SK-N-SH (cell line): ENCODE data around the gene SOX21. TPM values are rescaled to one million over a fixed set of nuclear protein-coding genes. Genes with fewer than 3 reads are reported as not detected.
A peak's percentile ranks its signal among the peaks of the same experiment; 100 is the strongest.

ENCODE experiments used
- CTCF ChIA-PET: fragments of 300-600, 350-600 bp; formaldehyde crosslinking; extraction: SDS; loops from one replicate; lab custom pipeline; 2021; lab: Yijun Ruan, JAX
- POLR2A ChIA-PET: fragments of 350-600 bp; sonication (Branson Sonifier 250); formaldehyde crosslinking; extraction: SDS; loops from one replicate; lab custom pipeline; 2020; ENCODE audit warnings: antibody characterized with exemption, inconsistent platforms; lab: Yijun Ruan, JAX
- DNase-seq: peaks from one replicate; pipeline ENCODE4 v3.0.0; 2012
- H2AFZ ChIP-seq: fragments of 200-600 bp; sonication (generic); 2 replicates; pipeline ENCODE4 v1.8.1; 2016; ENCODE audit warnings: antibody characterized with exemption, mild to moderate bottlenecking, low read depth
- H3F3A ChIP-seq: fragments of 200-600 bp; sonication (generic); replicated peaks from 2 replicates; pipeline ENCODE3; 2016; ENCODE audit warnings: antibody characterized with exemption, mild to moderate bottlenecking; ENCODE audit not compliant: insufficient read depth
- H3K27ac ChIP-seq, 2 experiments: fragments of 200-500 bp in 1 of 2; fragments of 200-600 bp in 1 of 2; sonication (Bioruptor generic) in 1 of 2; sonication (generic), shearing (Covaris generic) in 1 of 2; 2 replicates each; pipeline versions ENCODE4 v1.5.1 to v1.6.1; 2014 to 2016; ENCODE audit warnings: low read depth in 2 of 2, inconsistent platforms in 1 of 2, low read length in 1 of 2, mild to moderate bottlenecking in 1 of 2, mixed read lengths in 1 of 2
- H3K27me3 ChIP-seq: fragments of 200-600 bp; sonication (generic), shearing (Covaris generic); 2 replicates; pipeline ENCODE4 v1.6.1; 2016; ENCODE audit warnings: mixed run types; ENCODE audit not compliant: insufficient read depth
- H3K36me3 ChIP-seq, 2 experiments: fragments of 200-500 bp in 1 of 2; fragments of 200-600 bp in 1 of 2; sonication (Bioruptor generic) in 1 of 2; sonication (generic) in 1 of 2; replicated peaks in 1 of 2; 2 replicates each; pipeline versions ENCODE3 to v1.5.1; 2014 to 2016; ENCODE audit warnings: low read length in 1 of 2, mild to moderate bottlenecking in 1 of 2; ENCODE audit not compliant: insufficient read depth in 2 of 2, control insufficient read depth in 1 of 2
- H3K4me1 ChIP-seq, 2 experiments: fragments of 200-500 bp in 1 of 2; fragments of 200-600 bp in 1 of 2; sonication (Bioruptor generic) in 1 of 2; sonication (generic), shearing (Covaris generic) in 1 of 2; 2 replicates each; pipeline versions ENCODE4 v1.5.1 to v1.6.1; 2014 to 2016; ENCODE audit warnings: low read depth in 1 of 2, low read length in 1 of 2, mixed run types in 1 of 2; ENCODE audit not compliant: insufficient read depth in 2 of 2, control insufficient read depth in 1 of 2
- H3K4me2 ChIP-seq: fragments of 200-600 bp; sonication (generic), shearing (Covaris generic); 2 replicates; pipeline ENCODE4 v1.6.1; 2017; ENCODE audit warnings: mixed run types
- H3K4me3 ChIP-seq, 2 experiments: fragments of 200-500 bp in 1 of 2; fragments of 200-600 bp in 1 of 2; sonication (Bioruptor generic) in 1 of 2; sonication (generic), shearing (Covaris generic) in 1 of 2; 2 replicates each; pipeline versions ENCODE4 v1.5.1 to v1.8.1; 2014 to 2016; ENCODE audit warnings: low read depth in 2 of 2, inconsistent platforms in 1 of 2, low read length in 1 of 2, mild to moderate bottlenecking in 1 of 2, mixed read lengths in 1 of 2, moderate library complexity in 1 of 2
- H3K79me2 ChIP-seq: fragments of 200-600 bp; sonication (generic); 2 replicates; pipeline ENCODE4 v1.8.1; 2017; ENCODE audit warnings: mild to moderate bottlenecking; ENCODE audit not compliant: insufficient read depth
- H3K9ac ChIP-seq: fragments of 200-600 bp; sonication (generic); 2 replicates; pipeline ENCODE4 v1.6.1; 2017; ENCODE audit warnings: mixed run types
- H3K9me2 ChIP-seq: fragments of 200-600 bp; sonication (generic); 2 replicates; pipeline ENCODE4 v1.6.1; 2017; ENCODE audit warnings: mixed run types
- H3K9me3 ChIP-seq: fragments of 200-600 bp; sonication (generic); 2 replicates; pipeline ENCODE4 v1.6.1; 2017; ENCODE audit warnings: mixed run types, mild to moderate bottlenecking, moderate library complexity
- H4K20me1 ChIP-seq: fragments of 200-600 bp; sonication (generic); 2 replicates; pipeline ENCODE4 v1.6.1; 2017; ENCODE audit warnings: mild to moderate bottlenecking, mixed run types; ENCODE audit not compliant: insufficient read depth
- ELF1 ChIP-seq: IDR thresholded peaks from 2 replicates; pipeline ENCODE4 v1.4.0; 2012
- EP300 ChIP-seq, 2 experiments: IDR thresholded peaks; 2 replicates each; pipeline versions ENCODE4 v1.4.0 to v1.6.1; 2012; ENCODE audit warnings: borderline replicate concordance in 1 of 2, low read depth in 1 of 2, low read length in 1 of 2
- FOSL2 ChIP-seq: IDR thresholded peaks from 2 replicates; pipeline ENCODE4 v1.4.0; 2012; ENCODE audit warnings: low read depth, mild to moderate bottlenecking, moderate library complexity, borderline replicate concordance
- FOXJ3 ChIP-seq: sonication (generic); formaldehyde crosslinking; IDR thresholded peaks from 2 replicates; pipeline ENCODE4 v1.5.1; 2020; ENCODE audit warnings: mild to moderate bottlenecking, missing genetic modification reagents
- FOXM1 ChIP-seq: IDR thresholded peaks from 2 replicates; pipeline ENCODE4 v1.4.0; 2012; ENCODE audit warnings: low read depth, mild to moderate bottlenecking
- GABPA ChIP-seq: IDR thresholded peaks from 2 replicates; pipeline ENCODE4 v1.4.0; 2012; ENCODE audit warnings: low read depth, mild to moderate bottlenecking
- GATA2 ChIP-seq: sonication (generic); formaldehyde crosslinking; IDR thresholded peaks from 2 replicates; pipeline ENCODE4 v1.5.0; 2020; ENCODE audit warnings: mild to moderate bottlenecking, missing genetic modification reagents
- MEF2A ChIP-seq: IDR thresholded peaks from 2 replicates; pipeline ENCODE4 v1.4.0; 2012; ENCODE audit warnings: low read depth, borderline replicate concordance
- MXI1 ChIP-seq: IDR thresholded peaks from 2 replicates; pipeline ENCODE4 v1.6.1; 2012; ENCODE audit warnings: mild to moderate bottlenecking, low read depth, low read length, improper control_type of control experiment
- RAD21 ChIP-seq: IDR thresholded peaks from 2 replicates; pipeline ENCODE4 v1.6.1; 2012; ENCODE audit warnings: mild to moderate bottlenecking, low read length
- RCOR1 ChIP-seq: fragments of 150-350 bp; IDR thresholded peaks from 2 replicates; pipeline ENCODE4 v1.6.1; 2017; ENCODE audit warnings: antibody characterized with exemption, low read length
- RFX5 ChIP-seq: IDR thresholded peaks from 2 replicates; pipeline ENCODE4 v1.6.1; 2012; ENCODE audit warnings: mild to moderate bottlenecking, improper control_type of control experiment, low read length
- RXRA ChIP-seq: IDR thresholded peaks from 2 replicates; pipeline ENCODE4 v1.4.0; 2012; ENCODE audit warnings: low read depth, mild to moderate bottlenecking, borderline replicate concordance
- TAF1 ChIP-seq: IDR thresholded peaks from 2 replicates; pipeline ENCODE4 v1.6.1; 2012; ENCODE audit warnings: low read depth, mild to moderate bottlenecking, low read length, moderate library complexity, borderline replicate concordance
- TCF12 ChIP-seq: IDR thresholded peaks from 2 replicates; pipeline ENCODE4 v1.4.0; 2012
- YY1 ChIP-seq: IDR thresholded peaks from 2 replicates; pipeline ENCODE4 v1.4.0; 2012; ENCODE audit warnings: low read depth, mild to moderate bottlenecking
- whole genome bisulfite sequencing: methylation state at CpG from one replicate; pipeline ENCODE4 v1.1.6; 2017; ENCODE audit warnings: low lambda C conversion rate; 5-methylcytosine and 5-hydroxymethylcytosine counted together
- polyA plus RNA-seq, 3 experiments: library from polyadenylated mRNA; depleted of rRNA; stranded (reverse); fragments of >200 nt; gene quantifications; 2 replicates each; pipeline ENCODE4 v1.2.3, GENCODE V29; 2012
- TF ChIP-seq, protein P1 (sequence below): IDR thresholded peaks from 2 replicates; pipeline ENCODE4 v1.4.0; 2012; ENCODE audit warnings: low read depth
- TF ChIP-seq, protein P2 (sequence below): IDR thresholded peaks from 2 replicates; pipeline ENCODE4 v1.6.1; 2012; ENCODE audit warnings: mild to moderate bottlenecking, low read depth, low read length, moderate library complexity
- TF ChIP-seq, protein P3 (sequence below): IDR thresholded peaks from 2 replicates; pipeline ENCODE4; 2012
- TF ChIP-seq, protein P4 (sequence below): fragments of 200-600 bp; sonication (generic); IDR thresholded peaks from 2 replicates; pipeline ENCODE4 v1.6.1; 2017; ENCODE audit warnings: antibody characterized with exemption, mild to moderate bottlenecking, moderate library complexity

The SOX21 gene
- polyA plus RNA-seq, 1 of the 3 experiments (the other 2 are of a cell fraction), result not detected

- H3K27ac ChIP-seq, result no peak overlapping the region
- no peaks in the 10 kb centered on the region for H3K9me2 ChIP-seq
- H3K27me3 ChIP-seq, result peaks cover 57% of the 10 kb centered on the region
- no peak overlapping the region for H2AFZ ChIP-seq
- H3K9me3 ChIP-seq, result no peaks in the 10 kb centered on the region
- WGBS, result 12% methylated on average over 19 of the region's 22 CpGs
- H4K20me1 ChIP-seq, result no peaks in the 10 kb centered on the region
- no peak overlapping the region for H3K9ac ChIP-seq
- TF ChIP-seq ELF1 (no peak), GABPA (no peak), RXRA (no peak), FOXJ3 (CRISPR knock-in tag) (no peak)
- TF ChIP-seq, protein P1, sequence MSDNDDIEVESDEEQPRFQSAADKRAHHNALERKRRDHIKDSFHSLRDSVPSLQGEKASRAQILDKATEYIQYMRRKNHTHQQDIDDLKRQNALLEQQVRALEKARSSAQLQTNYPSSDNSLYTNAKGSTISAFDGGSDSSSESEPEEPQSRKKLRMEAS, result no peak
- TF ChIP-seq, all 33 proteins: peak for 0
- H3K4me3 ChIP-seq, result no peak overlapping the region
- no peaks in the 10 kb centered on the region for H3K36me3 ChIP-seq
- POLR2A ChIA-PET, result no interaction called here
- CTCF ChIA-PET, result interaction anchor here (0.7 kb wide), 1 partner anchor 443 kb away, joined by 3 read pairs; no protein-coding TSS in a partner anchor
- peak overlapping the region; percentile 77; the same call in 1 of the 2 replicates for H3K4me2 ChIP-seq
- peaks cover 0 to 4% of the 10 kb centered on the region in 2 experiments; a peak in 1 of 4 replicates for H3K4me1 ChIP-seq
- H3F3A ChIP-seq, result no peaks in the 10 kb centered on the region
- DNase-seq, result no peak
- no peaks in the 10 kb centered on the region for H3K79me2 ChIP-seq
These were observed 1.3 kb upstream of the SOX21 start for GRCh38 chr13:94713561-94714182.

DNA sequence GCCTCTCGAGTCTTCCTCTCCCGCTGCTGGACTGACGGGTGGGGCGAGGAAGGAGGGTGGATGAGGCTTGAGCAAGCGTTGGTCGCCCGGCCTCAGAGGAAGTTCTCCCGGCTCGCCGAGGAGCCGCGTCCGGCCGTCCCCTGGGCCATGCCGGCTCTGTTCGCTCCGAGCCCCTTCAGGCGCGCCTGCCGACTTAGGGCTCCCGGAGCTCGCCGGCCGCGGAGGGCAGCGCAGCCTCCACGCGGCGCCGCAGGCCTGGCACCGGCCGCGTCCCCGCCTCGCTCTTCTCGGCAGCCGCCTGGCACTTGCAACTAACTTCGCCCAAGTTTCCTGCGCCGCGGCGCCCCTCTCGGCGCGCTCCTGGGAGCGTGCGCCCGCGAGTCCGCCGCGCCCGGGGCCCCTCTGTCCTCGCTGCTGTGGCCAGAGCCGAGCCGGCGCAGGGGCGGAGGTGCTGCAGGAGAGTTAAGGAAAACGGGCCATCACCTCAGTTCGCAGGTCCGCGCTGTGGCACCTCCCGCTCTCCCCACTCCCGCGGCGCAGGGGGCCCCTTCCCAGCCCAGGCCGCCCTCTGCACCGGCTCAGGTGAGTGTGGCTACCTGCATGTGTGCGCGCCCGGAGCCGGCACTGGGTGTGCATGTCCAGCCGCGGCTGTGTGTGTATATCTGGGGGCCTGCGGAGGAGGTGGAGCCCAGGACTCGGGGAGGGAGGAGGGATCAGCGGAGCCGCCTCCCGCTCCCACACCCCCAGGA lies 641 bp upstream of the SOX21 start:
- Histone ChIP-seq H4K20me1 (no peaks in the 10 kb centered on the region), H3K9me3 (no peaks in the 10 kb centered on the region), H3K36me3 (no peaks in the 10 kb centered on the region), H3K9ac (no peak overlapping the region), H2AFZ (no peak overlapping the region), H3K27me3 (peaks cover 64% of the 10 kb centered on the region), H3K9me2 (no peaks in the 10 kb centered on the region), H3F3A (no peaks in the 10 kb centered on the region), H3K79me2 (no peaks in the 10 kb centered on the region), H3K4me1 (peaks cover 0 to 4% of the 10 kb centered on the region in 2 experiments; a peak in 1 of 4 replicates), H3K27ac (no peak overlapping the region), H3K4me3 (peak overlapping the region in 1 of 2 experiments; percentile 44; a peak in 2 of 4 replicates), H3K4me2 (peak overlapping the region; percentile 77)
- DNase-seq, result peak; percentile 76
- 0% methylated on average over 1 of the region's 79 CpGs for WGBS
- POLR2A ChIA-PET, result no interaction called here
- CTCF ChIA-PET, result interaction anchor here (0.7 to 1.0 kb wide), 3 partner anchors 20 to 857 kb away, joined by 3 read pairs; no protein-coding TSS in a partner anchor
- no peak for TF ChIP-seq RCOR1
- no peak for TF ChIP-seq MXI1
- TF ChIP-seq ELF1, result no peak
- TF ChIP-seq, protein P2, sequence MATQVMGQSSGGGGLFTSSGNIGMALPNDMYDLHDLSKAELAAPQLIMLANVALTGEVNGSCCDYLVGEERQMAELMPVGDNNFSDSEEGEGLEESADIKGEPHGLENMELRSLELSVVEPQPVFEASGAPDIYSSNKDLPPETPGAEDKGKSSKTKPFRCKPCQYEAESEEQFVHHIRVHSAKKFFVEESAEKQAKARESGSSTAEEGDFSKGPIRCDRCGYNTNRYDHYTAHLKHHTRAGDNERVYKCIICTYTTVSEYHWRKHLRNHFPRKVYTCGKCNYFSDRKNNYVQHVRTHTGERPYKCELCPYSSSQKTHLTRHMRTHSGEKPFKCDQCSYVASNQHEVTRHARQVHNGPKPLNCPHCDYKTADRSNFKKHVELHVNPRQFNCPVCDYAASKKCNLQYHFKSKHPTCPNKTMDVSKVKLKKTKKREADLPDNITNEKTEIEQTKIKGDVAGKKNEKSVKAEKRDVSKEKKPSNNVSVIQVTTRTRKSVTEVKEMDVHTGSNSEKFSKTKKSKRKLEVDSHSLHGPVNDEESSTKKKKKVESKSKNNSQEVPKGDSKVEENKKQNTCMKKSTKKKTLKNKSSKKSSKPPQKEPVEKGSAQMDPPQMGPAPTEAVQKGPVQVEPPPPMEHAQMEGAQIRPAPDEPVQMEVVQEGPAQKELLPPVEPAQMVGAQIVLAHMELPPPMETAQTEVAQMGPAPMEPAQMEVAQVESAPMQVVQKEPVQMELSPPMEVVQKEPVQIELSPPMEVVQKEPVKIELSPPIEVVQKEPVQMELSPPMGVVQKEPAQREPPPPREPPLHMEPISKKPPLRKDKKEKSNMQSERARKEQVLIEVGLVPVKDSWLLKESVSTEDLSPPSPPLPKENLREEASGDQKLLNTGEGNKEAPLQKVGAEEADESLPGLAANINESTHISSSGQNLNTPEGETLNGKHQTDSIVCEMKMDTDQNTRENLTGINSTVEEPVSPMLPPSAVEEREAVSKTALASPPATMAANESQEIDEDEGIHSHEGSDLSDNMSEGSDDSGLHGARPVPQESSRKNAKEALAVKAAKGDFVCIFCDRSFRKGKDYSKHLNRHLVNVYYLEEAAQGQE, result no peak
- TF ChIP-seq, protein P3, sequence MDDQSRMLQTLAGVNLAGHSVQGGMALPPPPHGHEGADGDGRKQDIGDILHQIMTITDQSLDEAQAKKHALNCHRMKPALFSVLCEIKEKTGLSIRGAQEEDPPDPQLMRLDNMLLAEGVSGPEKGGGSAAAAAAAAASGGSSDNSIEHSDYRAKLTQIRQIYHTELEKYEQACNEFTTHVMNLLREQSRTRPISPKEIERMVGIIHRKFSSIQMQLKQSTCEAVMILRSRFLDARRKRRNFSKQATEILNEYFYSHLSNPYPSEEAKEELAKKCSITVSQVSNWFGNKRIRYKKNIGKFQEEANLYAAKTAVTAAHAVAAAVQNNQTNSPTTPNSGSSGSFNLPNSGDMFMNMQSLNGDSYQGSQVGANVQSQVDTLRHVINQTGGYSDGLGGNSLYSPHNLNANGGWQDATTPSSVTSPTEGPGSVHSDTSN, result no peak
- TF ChIP-seq EP300 (IDR thresholded peaks at IDR 0.05; ENCODE audit: borderline replicate concordance in 1 of 2, low read depth in 1 of 2, low read length in 1 of 2), result no peak
- TF ChIP-seq FOXM1, result no peak
- TF ChIP-seq TCF12, result no peak
- no peak for TF ChIP-seq RAD21
- TF ChIP-seq FOSL2, result no peak
- no peak for TF ChIP-seq GATA2 (CRISPR knock-in tag)
- TF ChIP-seq, protein P4, sequence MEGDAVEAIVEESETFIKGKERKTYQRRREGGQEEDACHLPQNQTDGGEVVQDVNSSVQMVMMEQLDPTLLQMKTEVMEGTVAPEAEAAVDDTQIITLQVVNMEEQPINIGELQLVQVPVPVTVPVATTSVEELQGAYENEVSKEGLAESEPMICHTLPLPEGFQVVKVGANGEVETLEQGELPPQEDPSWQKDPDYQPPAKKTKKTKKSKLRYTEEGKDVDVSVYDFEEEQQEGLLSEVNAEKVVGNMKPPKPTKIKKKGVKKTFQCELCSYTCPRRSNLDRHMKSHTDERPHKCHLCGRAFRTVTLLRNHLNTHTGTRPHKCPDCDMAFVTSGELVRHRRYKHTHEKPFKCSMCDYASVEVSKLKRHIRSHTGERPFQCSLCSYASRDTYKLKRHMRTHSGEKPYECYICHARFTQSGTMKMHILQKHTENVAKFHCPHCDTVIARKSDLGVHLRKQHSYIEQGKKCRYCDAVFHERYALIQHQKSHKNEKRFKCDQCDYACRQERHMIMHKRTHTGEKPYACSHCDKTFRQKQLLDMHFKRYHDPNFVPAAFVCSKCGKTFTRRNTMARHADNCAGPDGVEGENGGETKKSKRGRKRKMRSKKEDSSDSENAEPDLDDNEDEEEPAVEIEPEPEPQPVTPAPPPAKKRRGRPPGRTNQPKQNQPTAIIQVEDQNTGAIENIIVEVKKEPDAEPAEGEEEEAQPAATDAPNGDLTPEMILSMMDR, result no peak
- no peak for TF ChIP-seq MEF2A
- no peak for TF ChIP-seq RFX5
- no peak for TF ChIP-seq TAF1
- TF ChIP-seq, protein P1, result no peak
- TF ChIP-seq YY1, result no peak
